ENCODE measurements around the gene MUC5B.
"Not testable (repeated sequence)": the region's sequence is repeated elsewhere in the genome, so short reads cannot be mapped to it uniquely, and the experiment has no call there.

DNA sequence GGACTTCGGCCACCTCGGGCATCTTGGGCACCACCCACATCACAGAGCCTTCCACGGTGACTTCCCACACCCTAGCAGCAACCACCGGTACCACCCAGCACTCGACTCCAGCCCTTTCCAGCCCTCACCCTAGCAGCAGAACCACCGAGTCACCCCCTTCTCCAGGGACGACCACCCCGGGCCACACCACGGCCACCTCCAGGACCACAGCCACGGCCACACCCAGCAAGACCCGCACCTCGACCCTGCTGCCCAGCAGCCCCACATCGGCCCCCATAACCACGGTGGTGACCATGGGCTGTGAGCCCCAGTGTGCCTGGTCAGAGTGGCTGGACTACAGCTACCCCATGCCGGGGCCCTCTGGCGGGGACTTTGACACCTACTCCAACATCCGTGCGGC lies 20.7 kb downstream of the MUC5B start:
- TF ChIP-seq EZH2 (IDR thresholded peaks at IDR 0.05; ENCODE audit: borderline replicate concordance, low read length); CTCF (IDR thresholded peaks at IDR 0.05; ENCODE audit: low read length): not testable (repeated sequence)

All from OCI-LY1 (cell line).